Loucy (cell line): Measurements from ENCODE around the gene DLGAP4.

Experiments
- H2AFZ ChIP-seq: fragments of 200-600 bp; sonication (generic); 2 replicates; pipeline ENCODE4 v1.6.0; 2016; ENCODE audit warnings: antibody characterized with exemption, mild to moderate bottlenecking, low read length, moderate library complexity
- H3F3A ChIP-seq: fragments of 200-600 bp; 2 replicates; pipeline ENCODE4 v1.6.0; 2016; ENCODE audit warnings: antibody characterized with exemption, low read depth, mild to moderate bottlenecking
- H3K27me3 ChIP-seq: fragments of 200-600 bp; sonication (generic); 2 replicates; pipeline ENCODE4 v1.6.1; 2014; ENCODE audit warnings: low read length, mild to moderate bottlenecking; ENCODE audit not compliant: insufficient read depth, poor library complexity, severe bottlenecking
- H3K36me3 ChIP-seq: fragments of 200-600 bp; sonication (generic); 2 replicates; pipeline ENCODE4 v1.6.1; 2016; ENCODE audit warnings: low read length; ENCODE audit not compliant: insufficient read depth
- H3K4me1 ChIP-seq: fragments of 200-600 bp; sonication (generic); 2 replicates; pipeline ENCODE4 v1.5.1; 2014; ENCODE audit warnings: low read length, mild to moderate bottlenecking; ENCODE audit not compliant: insufficient read depth, poor library complexity, severe bottlenecking
- H3K4me2 ChIP-seq: fragments of 200-600 bp; sonication (generic); 2 replicates; pipeline ENCODE4 v1.6.0; 2014; ENCODE audit warnings: antibody characterized with exemption, low read length, low read depth, mild to moderate bottlenecking; ENCODE audit not compliant: poor library complexity, severe bottlenecking
- H3K4me3 ChIP-seq: fragments of 200-600 bp; sonication (generic); 2 replicates; pipeline ENCODE4 v1.5.1; 2014; ENCODE audit warnings: low read length, mild to moderate bottlenecking, mixed read lengths; ENCODE audit not compliant: poor library complexity, severe bottlenecking
- H3K79me2 ChIP-seq: fragments of 200-600 bp; sonication (generic); 2 replicates; pipeline ENCODE4 v1.6.1; 2014; ENCODE audit warnings: low read length; ENCODE audit not compliant: insufficient read depth
- H3K9ac ChIP-seq: fragments of 200-600 bp; sonication (generic); 2 replicates; pipeline ENCODE4 v1.6.0; 2014; ENCODE audit warnings: mild to moderate bottlenecking, low read depth, low read length, moderate library complexity; ENCODE audit not compliant: poor library complexity, severe bottlenecking
- H3K9me2 ChIP-seq: fragments of 200-600 bp; sonication (generic); replicated peaks from 2 replicates; pipeline ENCODE4 v1.6.1; 2016; ENCODE audit warnings: low read depth, low read length, mixed read lengths
- H3K9me3 ChIP-seq: fragments of 200-600 bp; sonication (generic); 2 replicates; pipeline ENCODE4 v1.6.1; 2014; ENCODE audit warnings: mild to moderate bottlenecking, antibody characterized with exemption, low read length, low read depth; ENCODE audit not compliant: insufficient read depth
- H4K20me1 ChIP-seq: fragments of 200-600 bp; sonication (generic); 2 replicates; pipeline ENCODE4 v1.6.0; 2014; ENCODE audit warnings: antibody characterized with exemption, low read length, mild to moderate bottlenecking; ENCODE audit not compliant: insufficient read depth, poor library complexity, severe bottlenecking
- CTCF ChIP-seq: fragments of 200-600 bp; sonication (generic); conservative IDR thresholded peaks from 2 replicates; pipeline ENCODE4 v1.5.1; 2014; ENCODE audit warnings: mild to moderate bottlenecking, antibody characterized with exemption, low read length
- EZH2phosphoT487 ChIP-seq: fragments of 200-600 bp; IDR thresholded peaks from 2 replicates; pipeline ENCODE4 v1.6.1; 2018; ENCODE audit warnings: antibody characterized with exemption, mild to moderate bottlenecking, moderate library complexity, borderline replicate concordance

DLGAP4 gene

GRCh38 chr20:36312724-36313441, 6.7 kb downstream of the DLGAP4 start:
- H4K20me1 ChIP-seq, result no peaks in the 10 kb centered on the region
- H3K36me3 ChIP-seq, result no peaks in the 10 kb centered on the region
- no peak overlapping the region for H3K4me2 ChIP-seq
- H2AFZ ChIP-seq, result no peak overlapping the region
- H3K27me3 ChIP-seq, result no peaks in the 10 kb centered on the region
- H3K9me3 ChIP-seq, result no peaks in the 10 kb centered on the region
- H3K9ac ChIP-seq, result no peak overlapping the region
- no peak for TF ChIP-seq CTCF
- TF ChIP-seq EZH2phosphoT487, result no peak
- H3K4me1 ChIP-seq, result no peaks in the 10 kb centered on the region
- H3F3A ChIP-seq, result no peaks in the 10 kb centered on the region
- H3K4me3 ChIP-seq, result no peak overlapping the region
- no peaks in the 10 kb centered on the region for H3K9me2 ChIP-seq
- H3K79me2 ChIP-seq, result no peaks in the 10 kb centered on the region

- Histone ChIP-seq H2AFZ (no peak overlapping the region), H3K9ac (no peak overlapping the region), H3F3A (no peaks in the 10 kb centered on the region), H4K20me1 (no peaks in the 10 kb centered on the region), H3K9me2 (no peaks in the 10 kb centered on the region), H3K4me1 (no peaks in the 10 kb centered on the region), H3K36me3 (no peaks in the 10 kb centered on the region), H3K9me3 (no peaks in the 10 kb centered on the region), H3K79me2 (no peaks in the 10 kb centered on the region), H3K27me3 (no peaks in the 10 kb centered on the region), H3K4me2 (no peak overlapping the region), H3K4me3 (no peak overlapping the region)
- TF ChIP-seq EZH2phosphoT487, result no peak
- TF ChIP-seq CTCF, result no peak
Measured at GRCh38 chr20:36313476-36313875, 7.3 kb downstream of the DLGAP4 start.

- Histone ChIP-seq H3K9me3 (no peaks in the 10 kb centered on the region), H2AFZ (no peak overlapping the region), H3K9me2 (no peaks in the 10 kb centered on the region), H3K79me2 (no peaks in the 10 kb centered on the region), H4K20me1 (no peaks in the 10 kb centered on the region), H3K4me1 (no peaks in the 10 kb centered on the region), H3K4me2 (no peak overlapping the region), H3K9ac (no peak overlapping the region), H3F3A (no peaks in the 10 kb centered on the region), H3K27me3 (no peaks in the 10 kb centered on the region), H3K36me3 (no peaks in the 10 kb centered on the region), H3K4me3 (no peak overlapping the region)
- no peak for TF ChIP-seq CTCF
- no peak for TF ChIP-seq EZH2phosphoT487
Measured at GRCh38 chr20:36313926-36314325, 7.8 kb downstream of the DLGAP4 start.
